GM12878 (cell line): Measurements from ENCODE around the gene ZNF473. TPM values are rescaled to one million over a fixed set of nuclear protein-coding genes. Genes with fewer than 3 reads are reported as not detected.

Experiments
- ATAC-seq: fragments of 200-7000 bp; cut with Tn5 transposase; 3 replicates; pipeline ENCODE4 v1.9.1; 2020; ENCODE audit warnings: mild to moderate bottlenecking, moderate library complexity
- BruUV-seq: library from RNA; stranded (reverse); fragments of 400-500 nt; replicated peaks from 2 replicates; lab custom pipeline; 2021; lab: Mats Ljungman, UMichigan
- CTCF ChIA-PET: fragments of 300-600 bp; sonication (Branson Sonifier 250); formaldehyde crosslinking; extraction: SDS; loops from one replicate; lab custom pipeline; 2021; ENCODE audit warnings: inconsistent platforms; lab: Yijun Ruan, JAX
- POLR2A ChIA-PET: fragments of 350-600 bp; formaldehyde crosslinking; extraction: SDS; loops from one replicate; lab custom pipeline; 2021; ENCODE audit warnings: inconsistent platforms; lab: Charles Lee
- RAD21 ChIA-PET: fragments of 300-600 bp; sonication (Branson Sonifier 250); formaldehyde crosslinking; loops from one replicate; lab custom pipeline; 2023; ENCODE audit warnings: antibody characterized with exemption; ENCODE audit not compliant: unreplicated experiment; lab: Charles Lee
- SMC1A ChIA-PET: fragments of 300-600 bp; sonication (Branson Sonifier 250); formaldehyde crosslinking; loops from one replicate; lab custom pipeline; 2023; ENCODE audit not compliant: unreplicated experiment, uncharacterized antibody; lab: Charles Lee
- DNase-seq: peaks from one replicate; pipeline ENCODE4 v3.0.0-alpha.2; 2011; ENCODE audit warnings: low read depth, low spot score
- FAIRE-seq: peaks from 3 replicates; lab custom pipeline; 2011; peaks lifted over from hg19 to GRCh38; lab: Jason Lieb, UNC
- H2AFZ ChIP-seq: 2 replicates; pipeline ENCODE4 v1.6.0; 2011; ENCODE audit warnings: low read depth, low read length, control low read depth; ENCODE audit not compliant: control insufficient read depth
- H3K27ac ChIP-seq: 2 replicates; pipeline ENCODE4 v1.5.1; 2011; ENCODE audit warnings: control low read depth; ENCODE audit not compliant: control insufficient read depth, insufficient read depth
- H3K27me3 ChIP-seq, 2 experiments: replicated peaks in 1 of 2; 2 replicates each; pipeline versions ENCODE4 v1.6.0 to v1.6.1; 2011; ENCODE audit warnings: low read length in 1 of 2; ENCODE audit not compliant: control insufficient read depth in 2 of 2, insufficient read depth in 2 of 2
- H3K36me3 ChIP-seq, 2 experiments: 2 replicates each; pipeline ENCODE4 v1.5.1; 2011; ENCODE audit warnings: low read length in 1 of 2; ENCODE audit not compliant: control insufficient read depth in 2 of 2, insufficient read depth in 2 of 2
- H3K4me1 ChIP-seq: 2 replicates; pipeline ENCODE4 v1.6.1; 2011; ENCODE audit warnings: mild to moderate bottlenecking, low read length, moderate library complexity, mixed read lengths; ENCODE audit not compliant: control insufficient read depth, insufficient read depth
- H3K4me2 ChIP-seq: 2 replicates; pipeline ENCODE4 v1.6.0; 2011; ENCODE audit warnings: control low read depth; ENCODE audit not compliant: control insufficient read depth, insufficient read depth
- H3K4me3 ChIP-seq: fragments of 200-600 bp; sonication (generic); 2 replicates; pipeline ENCODE4 v1.5.1; 2016
- H3K79me2 ChIP-seq: 2 replicates; pipeline ENCODE4 v1.6.0; 2011; ENCODE audit warnings: low read length; ENCODE audit not compliant: control insufficient read depth, insufficient read depth
- H3K9ac ChIP-seq: 2 replicates; pipeline ENCODE4 v1.8.0; 2011; ENCODE audit warnings: low read length, control low read depth, mixed read lengths; ENCODE audit not compliant: control insufficient read depth, insufficient read depth
- H3K9me3 ChIP-seq: replicated peaks from 3 replicates; pipeline ENCODE4 v1.5.1; 2011; ENCODE audit warnings: mild to moderate bottlenecking, low read length; ENCODE audit not compliant: control insufficient read depth, insufficient read depth
- H4K20me1 ChIP-seq: 2 replicates; pipeline ENCODE4 v1.6.0; 2011; ENCODE audit not compliant: control insufficient read depth, insufficient read depth
- BCL11A ChIP-seq: IDR thresholded peaks from 2 replicates; pipeline ENCODE4 v1.6.1; 2011; ENCODE audit warnings: low read depth, low read length
- IKZF1 ChIP-seq: fragments of 450-650 bp; conservative IDR thresholded peaks from 2 replicates; pipeline ENCODE4 v1.6.1; 2017; ENCODE audit warnings: antibody characterized with exemption, mild to moderate bottlenecking
- IKZF2 ChIP-seq, 2 experiments: fragments of 450-650 bp; IDR thresholded peaks; 2 replicates each; pipeline ENCODE4 v1.6.1; 2017; ENCODE audit warnings: mild to moderate bottlenecking in 2 of 2, moderate library complexity in 2 of 2
- IRF4 ChIP-seq: IDR thresholded peaks from 2 replicates; pipeline ENCODE4 v1.6.1; 2011; ENCODE audit warnings: low read depth, low read length
- JUNB ChIP-seq: IDR thresholded peaks from 2 replicates; pipeline ENCODE4 v1.6.1; 2016; ENCODE audit warnings: antibody characterized with exemption, mild to moderate bottlenecking
- POU2F2 ChIP-seq: IDR thresholded peaks from 3 replicates; pipeline ENCODE4 v1.6.1; 2011; ENCODE audit warnings: low read depth, mild to moderate bottlenecking, low read length, borderline replicate concordance
- RUNX3 ChIP-seq: IDR thresholded peaks from 2 replicates; pipeline ENCODE4 v1.6.1; 2012; ENCODE audit warnings: low read length, inconsistent platforms
- SIX5 ChIP-seq: IDR thresholded peaks from 2 replicates; pipeline ENCODE4 v1.6.1; 2011; ENCODE audit warnings: mild to moderate bottlenecking, low read depth, low read length, moderate library complexity; ENCODE audit not compliant: severe bottlenecking
- SPI1 ChIP-seq: IDR thresholded peaks from 2 replicates; pipeline ENCODE4 v1.6.1; 2011; ENCODE audit warnings: low read depth, mild to moderate bottlenecking, low read length, moderate library complexity, borderline replicate concordance; ENCODE audit not compliant: insufficient read depth
- SRF ChIP-seq, 2 experiments: IDR thresholded peaks; 2 replicates each; pipeline ENCODE4 v1.6.1; 2011; ENCODE audit warnings: low read depth in 2 of 2, low read length in 2 of 2, mild to moderate bottlenecking in 1 of 2, moderate library complexity in 1 of 2
- TCF3 ChIP-seq: IDR thresholded peaks from 2 replicates; pipeline ENCODE4 v1.6.1; 2012; ENCODE audit warnings: low read depth, mild to moderate bottlenecking, low read length, borderline replicate concordance; ENCODE audit not compliant: insufficient read depth
- YY1 ChIP-seq: IDR thresholded peaks from 2 replicates; pipeline ENCODE4 v1.6.1; 2011; ENCODE audit warnings: low read depth, mild to moderate bottlenecking, low read length
- WGBS: methylation state at CpG from one replicate; pipeline ENCODE4 v1.1.6; 2016; ENCODE audit warnings: low lambda C conversion rate; ENCODE audit not compliant: insufficient replicate concordance, insufficient coverage; ENCODE audit errors: missing lambda C conversion rate; 5-methylcytosine and 5-hydroxymethylcytosine counted together
- in situ Hi-C: fragments of 300-500 bp; cut with MboI; formaldehyde crosslinking; loops from 9 replicates; pipeline ENCODE4 v1.14.3; 2018; ENCODE audit warnings: mixed read lengths
- intact Hi-C: fragments of 100-400 bp; cut with micrococcal nuclease; formaldehyde crosslinking; loops from one replicate; pipeline ENCODE4 v1.14.2; 2022; ENCODE audit not compliant: unreplicated experiment
- polyA plus RNA-seq, 11 experiments: library from polyadenylated mRNA; depleted of rRNA in 4 of 11; unstranded in 6 of 11; stranded (reverse) in 5 of 11; fragments of >200 nt; fragmentation: Nextera tagmentation in 4 of 11; fragmentation: Illumina TruSeq in 1 of 11; extraction: Ambion mirVana in 4 of 11; extraction: Trizol in 1 of 11; gene quantifications; 1 replicate in 1 of 11; 2 replicates in 10 of 11; pipeline versions ENCODE4 v1.2.1 to v1.2.3, GENCODE V29; 2011 to 2016; ENCODE audit warnings: inconsistent platforms in 2 of 11, missing spikeins in 2 of 11, low read depth in 1 of 11
- total RNA-seq, 4 experiments: library from RNA; depleted of rRNA in 3 of 4; stranded (reverse); fragments of >200 nt in 3 of 4; fragmentation: Illumina TruSeq in 1 of 4; extraction: Trizol in 1 of 4; gene quantifications; 2 replicates each; pipeline versions ENCODE4 v1.2.1 to v1.2.3, GENCODE V29; 2013 to 2021
- TF ChIP-seq, protein P1 (sequence below): fragments of 450-650 bp; IDR thresholded peaks from 2 replicates; pipeline ENCODE4 v1.6.1; 2016; ENCODE audit warnings: mild to moderate bottlenecking

ZNF473 gene
- total and polyA plus RNA-seq, 10 of the 15 experiments (the other 5 are each of a cell fraction or from before 2014, with no cell fraction given) = 2.3 to 14.9 (median 6.3) TPM

GRCh38 chr19:50005428-50005827, 20.4 kb upstream of the ZNF473 start:
- intact Hi-C loops = no loop called here
- 36% methylated on average over 12 of the region's 12 CpGs for WGBS
- Histone ChIP-seq H3K9ac (no peak overlapping the region), H3K4me3 (no peak overlapping the region), H3K36me3 (peaks cover 17 to 18% of the 10 kb centered on the region in 2 experiments; a peak in 3 of 4 replicates), H3K27me3 (no peaks in the 10 kb centered on the region), H3K79me2 (no peaks in the 10 kb centered on the region; the same call in 1 of the 2 replicates), H3K27ac (no peak overlapping the region), H3K4me2 (no peak overlapping the region), H3K4me1 (peaks cover 16% of the 10 kb centered on the region), H4K20me1 (no peaks in the 10 kb centered on the region), H3K9me3 (no peaks in the 10 kb centered on the region), H2AFZ (no peak overlapping the region)
- in situ Hi-C loops = no loop called here
- ChIA-PET POLR2A (no interaction called here), SMC1A (no interaction called here), CTCF (no interaction called here), RAD21 (no interaction called here)
- DNase-seq (peak; percentile 27), ATAC-seq (peak; percentile 61), FAIRE-seq (no peak)
- TF ChIP-seq SPI1 (no peak), SIX5 (no peak), RUNX3 (peak; percentile 67), POU2F2 (peak; percentile 79; the same call in 1 of the 3 replicates), IKZF1 (peak; percentile 29; the same call in 1 of the 2 replicates), TCF3 (no peak), SRF (IDR thresholded peaks at IDR 0.05; ENCODE audit: low read depth in 2 of 2, low read length in 2 of 2) (peak; percentile 51 to 52; a peak in 3 of 4 replicates), BCL11A (peak; percentile 74), IRF4 (peak; percentile 74), YY1 (0 out of 2 replicates have a peak, but pooled peaks have one; percentile 34), JUNB (peak; percentile 48; the same call in 1 of the 2 replicates), IKZF2 (IDR thresholded peaks at IDR 0.05) (0 out of 4 replicates have a peak, but pooled peaks have one; percentile 12)
- TF ChIP-seq, protein P1, sequence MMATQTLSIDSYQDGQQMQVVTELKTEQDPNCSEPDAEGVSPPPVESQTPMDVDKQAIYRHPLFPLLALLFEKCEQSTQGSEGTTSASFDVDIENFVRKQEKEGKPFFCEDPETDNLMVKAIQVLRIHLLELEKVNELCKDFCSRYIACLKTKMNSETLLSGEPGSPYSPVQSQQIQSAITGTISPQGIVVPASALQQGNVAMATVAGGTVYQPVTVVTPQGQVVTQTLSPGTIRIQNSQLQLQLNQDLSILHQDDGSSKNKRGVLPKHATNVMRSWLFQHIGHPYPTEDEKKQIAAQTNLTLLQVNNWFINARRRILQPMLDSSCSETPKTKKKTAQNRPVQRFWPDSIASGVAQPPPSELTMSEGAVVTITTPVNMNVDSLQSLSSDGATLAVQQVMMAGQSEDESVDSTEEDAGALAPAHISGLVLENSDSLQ = peak; percentile 77
- no TSS peak for BruUV-seq
